B cell (primary cell): ENCODE data around the gene TMEM208. TPM values are rescaled to one million over a fixed set of nuclear protein-coding genes. Genes with fewer than 3 reads are reported as not detected.
A peak's percentile ranks its signal among the peaks of the same experiment; 100 is the strongest.

Experiments
- ATAC-seq: fragments of 200-7000 bp; cut with Tn5 transposase; one replicate; pipeline ENCODE4 v1.10.0; 2021; ENCODE audit warnings: low read depth, mild to moderate bottlenecking, moderate number of reproducible peaks, moderate library complexity
- CTCF ChIA-PET: fragments of 350-600 bp; sonication (Branson Sonifier 250); formaldehyde crosslinking; loops from one replicate; lab custom pipeline; 2021; ENCODE audit warnings: antibody characterized with exemption, inconsistent platforms; lab: Charles Lee
- POLR2A ChIA-PET: fragments of 350-600 bp; sonication (Branson Sonifier 250); formaldehyde crosslinking; loops from one replicate; lab custom pipeline; 2021; ENCODE audit warnings: antibody characterized with exemption; lab: Charles Lee
- DNase-seq: peaks from one replicate; pipeline ENCODE4 v3.0.0; 2013
- H2AFZ ChIP-seq: 2 replicates; pipeline ENCODE4 v1.6.1; 2012; ENCODE audit warnings: mild to moderate bottlenecking, low read depth, low read length; ENCODE audit not compliant: insufficient read depth, poor library complexity, severe bottlenecking
- H3K27ac ChIP-seq, 2 donors: 1 replicate in 1 of 2; 2 replicates in 1 of 2; pipeline ENCODE4 v1.5.1; 2012 to 2013; ENCODE audit warnings: low read length in 2 of 2, mild to moderate bottlenecking in 2 of 2, moderate library complexity in 1 of 2
- H3K27me3 ChIP-seq, 4 experiments: fragments of 200-600 bp in 1 of 4; sonication (generic) in 1 of 4; replicated peaks in 1 of 4; 1 replicate in 2 of 4; 2 replicates in 2 of 4; pipeline versions ENCODE4 v1.6.1 to v1.7.0; 2013 to 2016; ENCODE audit warnings: low read length in 3 of 4, mild to moderate bottlenecking in 2 of 4, mixed read lengths in 1 of 4, moderate library complexity in 1 of 4; ENCODE audit not compliant: insufficient read depth in 4 of 4, control insufficient read depth in 3 of 4; ENCODE audit errors: control extremely low read depth in 1 of 4
- H3K36me3 ChIP-seq, 2 experiments: replicated peaks in 1 of 2; 1 replicate in 1 of 2; 2 replicates in 1 of 2; pipeline versions ENCODE4 v1.6.1 to v1.7.1; 2013; ENCODE audit warnings: low read length in 1 of 2; ENCODE audit not compliant: insufficient read depth in 2 of 2, control insufficient read depth in 1 of 2; ENCODE audit errors: control extremely low read depth in 1 of 2, extremely low read depth in 1 of 2
- H3K4me1 ChIP-seq, 2 donors: fragments of 200-600 bp in 1 of 2; sonication (generic) in 1 of 2; 1 replicate in 1 of 2; 2 replicates in 1 of 2; pipeline versions ENCODE4 v1.5.1 to v1.6.1; 2013 to 2017; ENCODE audit warnings: low read length in 2 of 2; ENCODE audit not compliant: control insufficient read depth in 2 of 2, insufficient read depth in 2 of 2
- H3K4me2 ChIP-seq: replicated peaks from 2 replicates; pipeline ENCODE3; 2012; ENCODE audit warnings: mild to moderate bottlenecking, low read depth, low read length; ENCODE audit not compliant: poor library complexity, severe bottlenecking
- H3K4me3 ChIP-seq, 5 experiments: fragments of 200-600 bp in 1 of 5; sonication (generic) in 1 of 5; 1 replicate in 3 of 5; 2 replicates in 2 of 5; pipeline versions ENCODE4 v1.5.1 to v1.7.0; 2011 to 2016; ENCODE audit warnings: low read length in 4 of 5, mild to moderate bottlenecking in 4 of 5, low read depth in 2 of 5, control low read depth in 1 of 5, moderate library complexity in 1 of 5; ENCODE audit not compliant: insufficient read depth in 1 of 5; ENCODE audit errors: control extremely low read depth in 1 of 5, extremely low read depth in 1 of 5
- H3K79me2 ChIP-seq: fragments of 200-600 bp; sonication (generic); one replicate; pipeline ENCODE4 v1.6.0; 2016; ENCODE audit warnings: low read length; ENCODE audit not compliant: control insufficient read depth, insufficient read depth
- H3K9ac ChIP-seq: fragments of 200-600 bp; sonication (generic); 2 replicates; pipeline ENCODE4 v1.6.1; 2017; ENCODE audit warnings: mild to moderate bottlenecking, low read length, moderate library complexity
- H3K9me3 ChIP-seq, 3 donors: one replicate each; pipeline versions ENCODE4 v1.6.1 to v1.7.1; 2013; ENCODE audit warnings: low read length in 2 of 3; ENCODE audit not compliant: control insufficient read depth in 2 of 3, insufficient read depth in 1 of 3; ENCODE audit errors: control extremely low read depth in 1 of 3
- H4K20me1 ChIP-seq: 2 replicates; pipeline ENCODE4 v1.6.0; 2012; ENCODE audit warnings: mild to moderate bottlenecking, low read length; ENCODE audit not compliant: insufficient read depth, control insufficient read depth, poor library complexity, severe bottlenecking
- H3K27ac Mint-ChIP-seq: one replicate; pipeline ENCODE4 v1.8.0; 2021; ENCODE audit warnings: mixed read lengths
- H3K27me3 Mint-ChIP-seq: one replicate; pipeline ENCODE4 v1.8.0; 2021; ENCODE audit warnings: mixed read lengths
- H3K4me1 Mint-ChIP-seq: one replicate; pipeline ENCODE4 v1.8.0; 2021; ENCODE audit warnings: mixed read lengths
- H3K4me3 Mint-ChIP-seq: one replicate; pipeline ENCODE4 v1.8.0; 2021; ENCODE audit warnings: mixed read lengths
- H3K9me3 Mint-ChIP-seq: one replicate; pipeline ENCODE4 v1.8.0; 2022; ENCODE audit warnings: mixed read lengths; ENCODE audit not compliant: insufficient read depth
- CTCF ChIP-seq: fragments of 200-600 bp; IDR thresholded peaks from one replicate; pipeline ENCODE4 v1.8.0; 2022; ENCODE audit warnings: antibody characterized with exemption, mild to moderate bottlenecking
- EZH2 ChIP-seq: IDR thresholded peaks from 2 replicates; pipeline ENCODE4 v1.6.1; 2012; ENCODE audit warnings: borderline replicate concordance, low read depth, mild to moderate bottlenecking, moderate library complexity, low read length; ENCODE audit not compliant: insufficient read depth, poor library complexity, severe bottlenecking
- WGBS: methylation state at CpG from one replicate; pipeline ENCODE4 v1.1.5; 2013; ENCODE audit warnings: missing lambda C conversion rate; ENCODE audit not compliant: insufficient coverage; 5-methylcytosine and 5-hydroxymethylcytosine counted together
- intact Hi-C: fragments of 100-400 bp; cut with micrococcal nuclease; formaldehyde crosslinking; loops from one replicate; pipeline ENCODE4 v1.10.0; 2022
- polyA plus RNA-seq: library from polyadenylated mRNA; depleted of rRNA; stranded (reverse); fragments of >200 nt; gene quantifications from 2 replicates; pipeline ENCODE4 v1.2.3, GENCODE V29; 2012
- total RNA-seq, 2 donors: library from RNA; stranded (reverse); fragments of 120-200 nt in 1 of 2; gene quantifications; 1 replicate in 1 of 2; 2 replicates in 1 of 2; pipeline versions ENCODE4 v1.2.3 to v1.2.4, GENCODE V29; 2013 to 2022

Gene TMEM208
- total and polyA plus RNA-seq, 2 donors (not counting 1 experiment from before 2014, with no cell fraction given): 36.1 to 40.4 TPM

GRCh38 chr16:67264277-67264676 lies 37.3 kb downstream of the TMEM208 start:
- DNase-seq (no peak), ATAC-seq (peak; percentile 14)
- Histone ChIP-seq H4K20me1 (no peaks in the 10 kb centered on the region), H3K36me3 (no peaks in the 10 kb centered on the region), H3K4me2 (no peak overlapping the region), H3K79me2 (no peaks in the 10 kb centered on the region), H3K27me3 (no peaks in the 10 kb centered on the region), H3K4me3 (no peak overlapping the region), H3K9me3 (no peaks in the 10 kb centered on the region), H2AFZ (no peak overlapping the region), H3K27ac (no peak overlapping the region), H3K4me1 (no peaks in the 10 kb centered on the region), H3K9ac (no peak overlapping the region)
- ChIA-PET CTCF (interaction anchor here (0.6 kb wide), 1 partner anchor 67 kb away, joined by 3 read pairs; no protein-coding TSS in a partner anchor), POLR2A (no interaction called here)
- no peaks in the 10 kb centered on the region for H3K9me3 Mint-ChIP-seq
- peaks cover 15% of the 10 kb centered on the region for H3K27me3 Mint-ChIP-seq
- no peaks in the 10 kb centered on the region for H3K4me1 Mint-ChIP-seq
- H3K27ac Mint-ChIP-seq: no peak overlapping the region
- intact Hi-C loops: no loop called here
- H3K4me3 Mint-ChIP-seq: no peak overlapping the region
- WGBS: 93% methylated on average over 7 of the region's 9 CpGs
- TF ChIP-seq EZH2 (no peak), CTCF (no peak)

GRCh38 chr16:67264866-67265265 lies 37.9 kb downstream of the TMEM208 start:
- Histone ChIP-seq H3K36me3 (no peaks in the 10 kb centered on the region), H3K27me3 (no peaks in the 10 kb centered on the region), H4K20me1 (no peaks in the 10 kb centered on the region), H3K27ac (no peak overlapping the region), H3K79me2 (no peaks in the 10 kb centered on the region), H3K4me1 (no peaks in the 10 kb centered on the region), H3K4me2 (no peak overlapping the region), H2AFZ (no peak overlapping the region), H3K4me3 (no peak overlapping the region), H3K9me3 (no peaks in the 10 kb centered on the region), H3K9ac (no peak overlapping the region)
- intact Hi-C loops: no loop called here
- ChIA-PET CTCF (interaction anchor here (0.6 kb wide), 1 partner anchor 67 kb away, joined by 3 read pairs; no protein-coding TSS in a partner anchor), POLR2A (no interaction called here)
- TF ChIP-seq CTCF (no peak), EZH2 (no peak)
- Mint-ChIP-seq H3K4me3 (no peak overlapping the region), H3K27me3 (peaks cover 15% of the 10 kb centered on the region), H3K9me3 (no peaks in the 10 kb centered on the region), H3K4me1 (no peaks in the 10 kb centered on the region), H3K27ac (no peak overlapping the region)
- DNase-seq (no peak), ATAC-seq (no peak)
- WGBS: 96% methylated on average over 5 of the region's 5 CpGs
